Left renal pelvis (tissue), 4 donors: ENCODE measurements around the gene DIP2B. TPM values are rescaled to one million over a fixed set of nuclear protein-coding genes. Genes with fewer than 3 reads are reported as not detected.
"Not testable (repeated sequence)": the region's sequence is repeated elsewhere in the genome, so short reads cannot be mapped to it uniquely, and the experiment has no call there.

Experiments
- DNase-seq, 4 donors: peaks; one replicate each; pipeline ENCODE4 v3.0.0-alpha.2; 2013; ENCODE audit warnings: low read depth in 4 of 4, low spot score in 3 of 4
- polyA plus RNA-seq, 4 donors: library from polyadenylated mRNA; unstranded; fragments of 120-200 nt; gene quantifications; one replicate each; pipeline ENCODE4 v1.2.1, GENCODE V29; 2013; ENCODE audit not compliant: insufficient read length in 4 of 4

Gene DIP2B
- polyA plus RNA-seq, 4 donors, result 21.8 to 25.7 (median 23.4) TPM

- DNase-seq, result no peak
These were observed 160.8 kb downstream of the DIP2B start for GRCh38 chr12:50665609-50666008.

- DNase-seq, result no peak
These were observed 161.2 kb downstream of the DIP2B start for GRCh38 chr12:50666023-50666422.

- DNase-seq, result no peak
These were observed 167.4 kb downstream of the DIP2B start for GRCh38 chr12:50672158-50672557.

- no peak for DNase-seq
These were observed 172.0 kb downstream of the DIP2B start for GRCh38 chr12:50676756-50677155.

- DNase-seq, result no peak
These were observed 173.1 kb downstream of the DIP2B start for GRCh38 chr12:50677858-50678257.

GRCh38 chr12:50678650-50679365, 174.0 kb downstream of the DIP2B start:
- no peak for DNase-seq

GRCh38 chr12:50679612-50680011, 174.8 kb downstream of the DIP2B start:
- DNase-seq, result no peak

- not testable (repeated sequence) for DNase-seq
These were observed 176.3 kb downstream of the DIP2B start for GRCh38 chr12:50681064-50681463.

- DNase-seq, result no peak
These were observed 180.9 kb downstream of the DIP2B start for GRCh38 chr12:50685641-50686040.

- no peak for DNase-seq
These were observed 181.6 kb downstream of the DIP2B start for GRCh38 chr12:50686406-50686805.

GRCh38 chr12:50686976-50687375, 182.2 kb downstream of the DIP2B start:
- no peak for DNase-seq

GRCh38 chr12:50689437-50689836, 184.7 kb downstream of the DIP2B start:
- DNase-seq, result no peak

- DNase-seq, result peak; percentile 7 to 17 (median 13)
These were observed 186.1 kb downstream of the DIP2B start for GRCh38 chr12:50690925-50691324.

- no peak for DNase-seq
These were observed 191.2 kb downstream of the DIP2B start for GRCh38 chr12:50695961-50696360.

GRCh38 chr12:50696931-50697330, 192.1 kb downstream of the DIP2B start:
- DNase-seq, result no peak

- no peak for DNase-seq
These were observed 194.4 kb downstream of the DIP2B start for GRCh38 chr12:50699154-50699553.

GRCh38 chr12:50699940-50700339, 195.2 kb downstream of the DIP2B start:
- DNase-seq, result no peak

- no peak for DNase-seq
These were observed 201.8 kb downstream of the DIP2B start for GRCh38 chr12:50706606-50707005.

- no peak for DNase-seq
These were observed 202.6 kb downstream of the DIP2B start for GRCh38 chr12:50707396-50707795.

- DNase-seq, result no peak
These were observed 203.8 kb downstream of the DIP2B start for GRCh38 chr12:50708631-50709030.

GRCh38 chr12:50711121-50711520, 206.3 kb downstream of the DIP2B start:
- no peak for DNase-seq

- no peak for DNase-seq
These were observed 210.4 kb downstream of the DIP2B start for GRCh38 chr12:50715174-50715573.

GRCh38 chr12:50718760-50719159, 214.0 kb downstream of the DIP2B start:
- no peak for DNase-seq
